MCF 10A (cell line): Measurements from ENCODE around the gene PBRM1. TPM values are rescaled to one million over a fixed set of nuclear protein-coding genes. Genes with fewer than 3 reads are reported as not detected.

Source experiments
- BruUV-seq: library from RNA; stranded (reverse); fragments of 400-500 nt; replicated peaks from 2 replicates; lab custom pipeline; 2021; lab: Mats Ljungman, UMichigan
- CTCF ChIA-PET: fragments of 300-600 bp; sonication (Branson Sonifier 250); formaldehyde crosslinking; extraction: SDS; loops from one replicate; lab custom pipeline; 2021; ENCODE audit warnings: antibody characterized with exemption, inconsistent platforms; lab: Yijun Ruan, JAX
- POLR2A ChIA-PET: fragments of 300-600, 350-650 bp; sonication (Branson Sonifier 250); formaldehyde crosslinking; extraction: SDS; loops from one replicate; lab custom pipeline; 2020; ENCODE audit warnings: antibody characterized with exemption, inconsistent platforms; lab: Yijun Ruan, JAX
- DNase-seq: peaks from one replicate; pipeline ENCODE4 v3.0.0-alpha.2; 2018; ENCODE audit not compliant: unreplicated experiment
- H3K27ac Mint-ChIP-seq: one replicate; pipeline ENCODE4 v1.8.0; 2022; ENCODE audit warnings: mild to moderate bottlenecking, low read depth, mixed read lengths; ENCODE audit not compliant: unreplicated experiment
- H3K27me3 Mint-ChIP-seq: one replicate; pipeline ENCODE4 v1.8.0; 2022; ENCODE audit warnings: mixed read lengths; ENCODE audit not compliant: insufficient read depth, unreplicated experiment
- H3K36me3 Mint-ChIP-seq: one replicate; pipeline ENCODE4 v1.8.0; 2022; ENCODE audit warnings: mild to moderate bottlenecking, moderate library complexity, mixed read lengths; ENCODE audit not compliant: insufficient read depth, unreplicated experiment
- H3K4me1 Mint-ChIP-seq: one replicate; pipeline ENCODE4 v1.8.0; 2022; ENCODE audit warnings: mixed read lengths; ENCODE audit not compliant: insufficient read depth, unreplicated experiment
- H3K4me3 Mint-ChIP-seq: one replicate; pipeline ENCODE4 v1.8.0; 2022; ENCODE audit warnings: mild to moderate bottlenecking, moderate library complexity, mixed read lengths; ENCODE audit not compliant: unreplicated experiment
- H3K9me3 Mint-ChIP-seq: one replicate; pipeline ENCODE4 v1.8.0; 2022; ENCODE audit warnings: mixed read lengths; ENCODE audit not compliant: unreplicated experiment
- intact Hi-C: fragments of 100-400 bp; cut with micrococcal nuclease; formaldehyde crosslinking; loops from 2 replicates; pipeline ENCODE4 v1.14.1; 2022
- total RNA-seq: library from RNA; stranded (reverse); gene quantifications from 2 replicates; pipeline ENCODE4 v1.2.3, GENCODE V29; 2022
- TF ChIP-seq, protein P1 (sequence below): fragments of 200-600 bp; IDR thresholded peaks from one replicate; pipeline ENCODE4 v1.8.0; 2022; ENCODE audit warnings: antibody characterized with exemption, mild to moderate bottlenecking; ENCODE audit not compliant: unreplicated experiment

PBRM1 gene
- total RNA-seq, 1 experiment from 2014 or later, result 56.9 TPM

DNA sequence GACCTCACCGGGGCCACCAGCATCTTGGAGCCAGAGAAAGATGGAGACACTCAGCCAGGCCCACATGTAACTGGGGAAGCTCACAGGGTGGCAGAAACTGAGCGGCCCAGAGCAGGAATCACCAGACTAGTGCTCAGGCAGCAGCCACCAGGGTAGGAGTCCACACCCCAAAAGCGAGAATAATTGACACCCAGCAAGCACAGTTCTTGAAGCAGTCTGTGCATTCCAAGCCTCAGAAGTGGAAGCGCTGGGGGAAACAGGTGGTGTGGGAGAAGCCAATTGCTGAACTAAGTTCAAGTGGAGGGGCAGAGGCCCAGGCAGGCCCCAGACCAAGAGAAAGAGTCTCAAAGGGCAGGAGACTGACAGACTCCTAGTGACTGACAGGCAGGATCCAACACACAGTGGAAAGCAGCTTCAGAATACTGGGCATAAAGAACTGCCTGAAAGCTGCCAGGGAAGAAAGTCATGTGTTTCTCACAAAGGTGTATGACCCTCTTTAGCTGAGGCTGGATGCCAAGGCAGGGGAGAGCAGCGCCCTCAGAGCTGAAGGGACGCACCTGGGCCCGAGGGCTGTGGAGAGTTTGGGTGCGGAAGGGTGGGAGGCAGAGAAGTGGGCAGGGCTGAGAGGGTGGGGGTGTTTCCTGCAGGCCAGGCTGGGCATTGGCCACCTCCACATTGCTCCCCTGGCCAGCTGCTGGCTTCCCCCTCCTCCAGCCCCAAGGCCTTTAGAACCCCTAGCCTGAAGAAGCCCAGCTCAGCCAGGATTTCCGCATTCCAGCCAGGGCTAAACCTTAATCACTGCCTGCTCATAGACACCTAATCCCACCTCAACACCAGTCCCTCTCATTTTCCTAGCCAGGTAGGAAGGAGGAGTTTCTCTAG, 159.8 kb downstream of the PBRM1 start:
- H3K4me1 Mint-ChIP-seq, result no peaks in the 10 kb centered on the region
- no peak for DNase-seq
- TF ChIP-seq, protein P1, sequence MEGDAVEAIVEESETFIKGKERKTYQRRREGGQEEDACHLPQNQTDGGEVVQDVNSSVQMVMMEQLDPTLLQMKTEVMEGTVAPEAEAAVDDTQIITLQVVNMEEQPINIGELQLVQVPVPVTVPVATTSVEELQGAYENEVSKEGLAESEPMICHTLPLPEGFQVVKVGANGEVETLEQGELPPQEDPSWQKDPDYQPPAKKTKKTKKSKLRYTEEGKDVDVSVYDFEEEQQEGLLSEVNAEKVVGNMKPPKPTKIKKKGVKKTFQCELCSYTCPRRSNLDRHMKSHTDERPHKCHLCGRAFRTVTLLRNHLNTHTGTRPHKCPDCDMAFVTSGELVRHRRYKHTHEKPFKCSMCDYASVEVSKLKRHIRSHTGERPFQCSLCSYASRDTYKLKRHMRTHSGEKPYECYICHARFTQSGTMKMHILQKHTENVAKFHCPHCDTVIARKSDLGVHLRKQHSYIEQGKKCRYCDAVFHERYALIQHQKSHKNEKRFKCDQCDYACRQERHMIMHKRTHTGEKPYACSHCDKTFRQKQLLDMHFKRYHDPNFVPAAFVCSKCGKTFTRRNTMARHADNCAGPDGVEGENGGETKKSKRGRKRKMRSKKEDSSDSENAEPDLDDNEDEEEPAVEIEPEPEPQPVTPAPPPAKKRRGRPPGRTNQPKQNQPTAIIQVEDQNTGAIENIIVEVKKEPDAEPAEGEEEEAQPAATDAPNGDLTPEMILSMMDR, result no peak
- CTCF ChIA-PET, result interaction anchor here (0.6 to 0.8 kb wide), 2 partner anchors 34 to 111 kb away, joined by 3 read pairs; no protein-coding TSS in a partner anchor
- no peaks in the 10 kb centered on the region for H3K27me3 Mint-ChIP-seq
- intact Hi-C loops, result no loop called here
- H3K36me3 Mint-ChIP-seq, result no peaks in the 10 kb centered on the region
- POLR2A ChIA-PET, result interaction anchor here (0.8 to 0.9 kb wide), 2 partner anchors 11 to 35 kb away, joined by 4 read pairs; no protein-coding TSS in a partner anchor
- no peak overlapping the region for H3K27ac Mint-ChIP-seq
- no peaks in the 10 kb centered on the region for H3K9me3 Mint-ChIP-seq
- H3K4me3 Mint-ChIP-seq, result no peak overlapping the region
- no TSS peak for BruUV-seq

- CTCF ChIA-PET, result interaction anchor here (0.8 kb wide), 1 partner anchor 33 kb away, joined by 3 read pairs; no protein-coding TSS in a partner anchor
- no peak overlapping the region for H3K4me3 Mint-ChIP-seq
- no peak for DNase-seq
- no TSS peak for BruUV-seq
- TF ChIP-seq, protein P1, result no peak
- H3K36me3 Mint-ChIP-seq, result no peaks in the 10 kb centered on the region
- no peaks in the 10 kb centered on the region for H3K9me3 Mint-ChIP-seq
- no peak overlapping the region for H3K27ac Mint-ChIP-seq
- no peaks in the 10 kb centered on the region for H3K4me1 Mint-ChIP-seq
- no peaks in the 10 kb centered on the region for H3K27me3 Mint-ChIP-seq
- POLR2A ChIA-PET, result no interaction called here
- intact Hi-C loops, result no loop called here
Observed at GRCh38 chr3:52524752-52525679, 160.7 kb downstream of the PBRM1 start.

GRCh38 chr3:52524258-52524751, 161.4 kb downstream of the PBRM1 start:
- POLR2A ChIA-PET, result no interaction called here
- CTCF ChIA-PET, result no interaction called here
- intact Hi-C loops, result no loop called here
- H3K4me3 Mint-ChIP-seq, result no peak overlapping the region
- TF ChIP-seq, protein P1, result no peak
- H3K27me3 Mint-ChIP-seq, result no peaks in the 10 kb centered on the region
- no peaks in the 10 kb centered on the region for H3K9me3 Mint-ChIP-seq
- no peaks in the 10 kb centered on the region for H3K4me1 Mint-ChIP-seq
- BruUV-seq, result no TSS peak
- H3K27ac Mint-ChIP-seq, result no peak overlapping the region
- H3K36me3 Mint-ChIP-seq, result no peaks in the 10 kb centered on the region
- no peak for DNase-seq
